Stimulated activated naive B cell treated with anti-CD40 and anti-IgM and Interleukin-4, amounts not matched to agents 10 μg/mL and 1 μg/mL and 100 μg/mL, for 72 hours (primary cell): ENCODE results near the gene LAX1.

Experiments used
- ATAC-seq, 2 donors: fragments of 150-1000 bp; cut with Tn5 transposase; replicated peaks; 2 replicates each; pipeline ENCODE4 v1.10.0; 2021; ENCODE audit warnings: moderate library complexity in 1 of 2
- DNase-seq: peaks from one replicate; pipeline ENCODE4 v3.0.0; 2021
- H3K27ac Mint-ChIP-seq: one replicate; pipeline ENCODE4 v1.8.0; 2022; ENCODE audit warnings: mild to moderate bottlenecking, mixed read lengths
- H3K27me3 Mint-ChIP-seq, 2 donors: one replicate each; pipeline ENCODE4 v1.8.0; 2022; ENCODE audit warnings: mixed read lengths in 2 of 2
- H3K36me3 Mint-ChIP-seq, 2 donors: one replicate each; pipeline ENCODE4 v1.8.0; 2022; ENCODE audit warnings: mixed read lengths in 2 of 2, mild to moderate bottlenecking in 1 of 2
- H3K4me1 Mint-ChIP-seq, 2 donors: one replicate each; pipeline ENCODE4 v1.8.0; 2022; ENCODE audit warnings: mixed read lengths in 2 of 2, mild to moderate bottlenecking in 1 of 2
- H3K4me3 Mint-ChIP-seq, 2 donors: one replicate each; pipeline ENCODE4 v1.8.0; 2022; ENCODE audit warnings: mild to moderate bottlenecking in 2 of 2, mixed read lengths in 2 of 2, moderate library complexity in 1 of 2
- H3K9me3 Mint-ChIP-seq, 2 donors: one replicate each; pipeline ENCODE4 v1.8.0; 2022; ENCODE audit warnings: mixed read lengths in 2 of 2, mild to moderate bottlenecking in 1 of 2

LAX1 gene

GRCh38 chr1:203813581-203814341 lies 48.8 kb downstream of the LAX1 start:
- Mint-ChIP-seq H3K36me3 (peaks cover 30 to 31% of the 10 kb centered on the region in 2 donors), H3K4me3 (no peak overlapping the region), H3K27ac (no peak overlapping the region), H3K4me1 (peaks cover 8 to 22% of the 10 kb centered on the region in 2 donors), H3K9me3 (no peaks in the 10 kb centered on the region), H3K27me3 (no peaks in the 10 kb centered on the region)
- DNase-seq: no peak
- no peak for ATAC-seq

GRCh38 chr1:203818399-203818798 lies 53.4 kb downstream of the LAX1 start:
- H3K36me3 Mint-ChIP-seq: peaks cover 36 to 45% of the 10 kb centered on the region in 2 donors
- peaks cover 11 to 19% of the 10 kb centered on the region in 2 donors for H3K4me1 Mint-ChIP-seq
- H3K4me3 Mint-ChIP-seq: no peak overlapping the region
- no peaks in the 10 kb centered on the region for H3K27me3 Mint-ChIP-seq
- DNase-seq (no peak), ATAC-seq (no peak)
- H3K27ac Mint-ChIP-seq: peak overlapping the region; percentile 11
- no peaks in the 10 kb centered on the region for H3K9me3 Mint-ChIP-seq

GRCh38 chr1:203823306-203823705 lies 58.3 kb downstream of the LAX1 start:
- H3K27ac Mint-ChIP-seq: peak overlapping the region; percentile 2
- H3K9me3 Mint-ChIP-seq: no peaks in the 10 kb centered on the region
- H3K27me3 Mint-ChIP-seq: no peaks in the 10 kb centered on the region
- peaks cover 43 to 55% of the 10 kb centered on the region in 2 donors for H3K36me3 Mint-ChIP-seq
- H3K4me3 Mint-ChIP-seq: no peak overlapping the region
- DNase-seq: no peak
- H3K4me1 Mint-ChIP-seq: peaks cover 8 to 13% of the 10 kb centered on the region in 2 donors
- ATAC-seq: no peak
